Measurements from ENCODE around the gene PPM1B. TPM values are rescaled to one million over a fixed set of nuclear protein-coding genes. Genes with fewer than 3 reads are reported as not detected.
"Not testable (repeated sequence)": the region's sequence is repeated elsewhere in the genome, so short reads cannot be mapped to it uniquely, and the experiment has no call there.

PPM1B gene
- total and polyA plus RNA-seq, 8 donors = 11.7 to 122 (median 28.9) TPM

- no peaks in the 10 kb centered on the region for H3K4me1 ChIP-seq
- TF ChIP-seq EP300 (IDR thresholded peaks at IDR 0.05) (no peak), POLR2A (IDR thresholded peaks at IDR 0.05) (no peak), POLR2AphosphoS5 (IDR thresholded peaks at IDR 0.05) (no peak)
- TF ChIP-seq, protein P1, sequence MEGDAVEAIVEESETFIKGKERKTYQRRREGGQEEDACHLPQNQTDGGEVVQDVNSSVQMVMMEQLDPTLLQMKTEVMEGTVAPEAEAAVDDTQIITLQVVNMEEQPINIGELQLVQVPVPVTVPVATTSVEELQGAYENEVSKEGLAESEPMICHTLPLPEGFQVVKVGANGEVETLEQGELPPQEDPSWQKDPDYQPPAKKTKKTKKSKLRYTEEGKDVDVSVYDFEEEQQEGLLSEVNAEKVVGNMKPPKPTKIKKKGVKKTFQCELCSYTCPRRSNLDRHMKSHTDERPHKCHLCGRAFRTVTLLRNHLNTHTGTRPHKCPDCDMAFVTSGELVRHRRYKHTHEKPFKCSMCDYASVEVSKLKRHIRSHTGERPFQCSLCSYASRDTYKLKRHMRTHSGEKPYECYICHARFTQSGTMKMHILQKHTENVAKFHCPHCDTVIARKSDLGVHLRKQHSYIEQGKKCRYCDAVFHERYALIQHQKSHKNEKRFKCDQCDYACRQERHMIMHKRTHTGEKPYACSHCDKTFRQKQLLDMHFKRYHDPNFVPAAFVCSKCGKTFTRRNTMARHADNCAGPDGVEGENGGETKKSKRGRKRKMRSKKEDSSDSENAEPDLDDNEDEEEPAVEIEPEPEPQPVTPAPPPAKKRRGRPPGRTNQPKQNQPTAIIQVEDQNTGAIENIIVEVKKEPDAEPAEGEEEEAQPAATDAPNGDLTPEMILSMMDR (IDR thresholded peaks at IDR 0.05) = no peak
- no peaks in the 10 kb centered on the region for H3K36me3 ChIP-seq
Measured at GRCh38 chr2:44124500-44124899, 44.2 kb upstream of the PPM1B start.

GRCh38 chr2:44126106-44126797 lies 42.4 kb upstream of the PPM1B start:
- Histone ChIP-seq H3K4me1 (peaks cover 0 to 5% (median 0%) of the 10 kb centered on the region in 4 donors), H3K9me3 (no peaks in the 10 kb centered on the region), H3K4me3 (no peak overlapping the region), H3K27ac (no peak overlapping the region), H3K36me3 (no peaks in the 10 kb centered on the region), H3K27me3 (no peaks in the 10 kb centered on the region)
- 64 to 75% (median 71%) methylated on average over 5 of the region's 5 CpGs for WGBS, 5 donors
- DNase-seq = no peak
- TF ChIP-seq, protein P1 (IDR thresholded peaks at IDR 0.05) = no peak
- no peak for TF ChIP-seq POLR2A (IDR thresholded peaks at IDR 0.05)
- TF ChIP-seq POLR2AphosphoS5 (IDR thresholded peaks at IDR 0.05) = no peak
- TF ChIP-seq EP300 (IDR thresholded peaks at IDR 0.05) = no peak
- intact Hi-C loops (cut with DNase I; ENCODE audit: low total_unique reads) = no loop called here

More at GRCh38 chr2:44124500-44124899, 44.2 kb upstream of the PPM1B start:
- H3K27ac ChIP-seq = no peak overlapping the region
- H3K9me3 ChIP-seq = no peaks in the 10 kb centered on the region
- intact Hi-C loops (cut with DNase I; ENCODE audit: low total_unique reads) = no loop called here
- WGBS, 5 donors = 82 to 91% (median 87%) methylated on average over 5 of the region's 5 CpGs
- no peak overlapping the region for H3K4me3 ChIP-seq
- no peak for DNase-seq
- no peaks in the 10 kb centered on the region for H3K27me3 ChIP-seq

- TF ChIP-seq POLR2A (IDR thresholded peaks at IDR 0.05) = no peak
- TF ChIP-seq EP300 (IDR thresholded peaks at IDR 0.05) = no peak
- TF ChIP-seq POLR2AphosphoS5 (IDR thresholded peaks at IDR 0.05) = no peak
- TF ChIP-seq, protein P1 (IDR thresholded peaks at IDR 0.05) = no peak
- Histone ChIP-seq H3K4me1 (peaks cover 0 to 5% (median 0%) of the 10 kb centered on the region in 4 donors), H3K9me3 (no peaks in the 10 kb centered on the region), H3K27ac (no peak overlapping the region), H3K36me3 (no peaks in the 10 kb centered on the region), H3K27me3 (no peaks in the 10 kb centered on the region), H3K4me3 (no peak overlapping the region)
- 61 to 86% (median 65%) methylated on average over 4 of the region's 4 CpGs for WGBS, 5 donors
- intact Hi-C loops (cut with DNase I; ENCODE audit: low total_unique reads) = no loop called here
- no peak for DNase-seq
Measured at GRCh38 chr2:44130441-44130840, 38.2 kb upstream of the PPM1B start.

DNA sequence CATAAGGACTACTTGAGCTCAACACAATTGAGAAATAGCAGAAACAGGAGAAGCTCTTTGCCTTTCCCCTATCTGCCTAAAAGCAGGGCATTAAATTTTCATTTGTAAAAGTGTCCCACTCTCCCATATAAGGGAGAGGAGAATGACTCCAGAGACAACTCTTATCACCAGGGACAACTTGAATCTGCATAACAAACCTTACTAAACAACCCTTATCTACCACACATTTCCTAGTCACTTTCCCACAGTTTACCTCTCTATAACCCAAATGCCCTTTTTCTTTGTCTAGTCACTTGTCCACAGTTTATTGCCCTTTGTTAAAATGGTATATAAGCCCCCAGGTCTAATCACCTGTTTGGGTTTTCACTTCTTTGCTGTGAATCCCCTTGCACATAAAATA lies 37.5 kb upstream of the PPM1B start:
- H3K36me3 ChIP-seq = no peaks in the 10 kb centered on the region
- DNase-seq = no peak
- H3K27me3 ChIP-seq = no peaks in the 10 kb centered on the region
- H3K9me3 ChIP-seq = no peaks in the 10 kb centered on the region
- H3K4me3 ChIP-seq = no peak overlapping the region
- intact Hi-C loops (cut with DNase I; ENCODE audit: low total_unique reads) = no loop called here
- no peak overlapping the region for H3K27ac ChIP-seq
- H3K4me1 ChIP-seq = peaks cover 0 to 5% (median 0%) of the 10 kb centered on the region in 4 donors
- TF ChIP-seq POLR2AphosphoS5 (IDR thresholded peaks at IDR 0.05) (no peak), POLR2A (IDR thresholded peaks at IDR 0.05) (no peak), EP300 (IDR thresholded peaks at IDR 0.05) (no peak)
- TF ChIP-seq, protein P1 (IDR thresholded peaks at IDR 0.05) = no peak

- H3K27ac ChIP-seq; H3K4me3 ChIP-seq; H3K27me3 ChIP-seq; intact Hi-C loops (cut with DNase I; ENCODE audit: low total_unique reads); H3K4me1 ChIP-seq; H3K36me3 ChIP-seq; DNase-seq; H3K9me3 ChIP-seq: not testable (repeated sequence)
- 91 to 97% (median 92%) methylated on average over 3 of the region's 3 CpGs for WGBS, 5 donors
Measured at GRCh38 chr2:44133602-44134001, 35.1 kb upstream of the PPM1B start.

Measured in stomach (tissue), 9 donors.